Heart left ventricle (tissue), 13 donors: Measurements from ENCODE around the gene FBXO36.

ENCODE experiments used
- POLR2A ChIP-seq, 2 donors: fragments of 450-650 bp; IDR thresholded peaks; one replicate each; pipeline ENCODE4 v1.6.1; 2017; ENCODE audit warnings: antibody characterized with exemption in 2 of 2, mild to moderate bottlenecking in 2 of 2, moderate library complexity in 2 of 2
- TF ChIP-seq, protein P1 (sequence below), 12 donors: fragments of 200-600 bp; sonication (generic) in 4 of 12; IDR thresholded peaks; one replicate each; pipeline versions ENCODE4 v1.5.0 to v1.8.0; 2018 to 2022; ENCODE audit warnings: antibody characterized with exemption in 12 of 12, mild to moderate bottlenecking in 5 of 12
- donor health status: ischemic (EF 13 %, LVEDD 7.1; RV severe dilation, severe dysfunction).
- donor health status: DM: no; HTN: yes; CAD: no.
- donor health status: DM: no; HTN: no; CAD: no.
- donor health status: ischemic (EF 25% LVEDD 6.9; RV normal size, moderate dysfunction).
- donor health status: ischemic (EF 25% LVEDD 5.7; RV mildly dilated, moderate dysfunction).
- donor health status: ischemic (EF 35%, LVEDD 5.7; RV mildly dilated, moderate dysfunction).
- donor health status: nonischemic (EF 11% LVEDD 7.7; RV severe dilation, severe dysfunction).
- donor health status: DM: yes; HTN: yes; CAD: no.
- donor health status: PGD.
- donor health status: ischemic (EF 29% LVEDD 5.4; RV normal size, mild dysfunction).
- donor health status: nonischemic (EF 23%, LVEDD 6.1; RV moderate dilation, normal function).

DNA sequence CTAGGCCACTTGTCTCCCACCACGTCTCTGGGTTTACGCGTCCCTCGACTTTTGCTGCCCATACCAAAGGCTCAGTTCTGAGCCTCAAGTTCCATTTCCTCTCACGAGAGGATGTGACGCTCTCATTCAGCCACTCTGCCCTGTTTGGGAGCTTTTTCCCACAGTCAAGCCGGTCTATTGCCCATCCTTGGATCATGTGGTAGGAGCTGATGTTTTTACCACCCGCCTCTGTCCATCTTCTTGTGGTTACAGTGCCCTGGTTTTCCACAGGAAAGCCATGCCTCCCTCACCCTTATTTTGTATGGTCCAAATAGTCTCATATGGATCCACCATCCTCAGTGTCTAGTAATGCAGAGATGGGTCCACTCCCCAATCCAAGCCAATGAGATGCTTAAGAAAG, 20.4 kb downstream of the FBXO36 start:
- TF ChIP-seq, protein P1, sequence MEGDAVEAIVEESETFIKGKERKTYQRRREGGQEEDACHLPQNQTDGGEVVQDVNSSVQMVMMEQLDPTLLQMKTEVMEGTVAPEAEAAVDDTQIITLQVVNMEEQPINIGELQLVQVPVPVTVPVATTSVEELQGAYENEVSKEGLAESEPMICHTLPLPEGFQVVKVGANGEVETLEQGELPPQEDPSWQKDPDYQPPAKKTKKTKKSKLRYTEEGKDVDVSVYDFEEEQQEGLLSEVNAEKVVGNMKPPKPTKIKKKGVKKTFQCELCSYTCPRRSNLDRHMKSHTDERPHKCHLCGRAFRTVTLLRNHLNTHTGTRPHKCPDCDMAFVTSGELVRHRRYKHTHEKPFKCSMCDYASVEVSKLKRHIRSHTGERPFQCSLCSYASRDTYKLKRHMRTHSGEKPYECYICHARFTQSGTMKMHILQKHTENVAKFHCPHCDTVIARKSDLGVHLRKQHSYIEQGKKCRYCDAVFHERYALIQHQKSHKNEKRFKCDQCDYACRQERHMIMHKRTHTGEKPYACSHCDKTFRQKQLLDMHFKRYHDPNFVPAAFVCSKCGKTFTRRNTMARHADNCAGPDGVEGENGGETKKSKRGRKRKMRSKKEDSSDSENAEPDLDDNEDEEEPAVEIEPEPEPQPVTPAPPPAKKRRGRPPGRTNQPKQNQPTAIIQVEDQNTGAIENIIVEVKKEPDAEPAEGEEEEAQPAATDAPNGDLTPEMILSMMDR (IDR thresholded peaks at IDR 0.05) = no peak
- no peak for TF ChIP-seq POLR2A (IDR thresholded peaks at IDR 0.05)
